Measurements from ENCODE around the gene DCN.

DNA sequence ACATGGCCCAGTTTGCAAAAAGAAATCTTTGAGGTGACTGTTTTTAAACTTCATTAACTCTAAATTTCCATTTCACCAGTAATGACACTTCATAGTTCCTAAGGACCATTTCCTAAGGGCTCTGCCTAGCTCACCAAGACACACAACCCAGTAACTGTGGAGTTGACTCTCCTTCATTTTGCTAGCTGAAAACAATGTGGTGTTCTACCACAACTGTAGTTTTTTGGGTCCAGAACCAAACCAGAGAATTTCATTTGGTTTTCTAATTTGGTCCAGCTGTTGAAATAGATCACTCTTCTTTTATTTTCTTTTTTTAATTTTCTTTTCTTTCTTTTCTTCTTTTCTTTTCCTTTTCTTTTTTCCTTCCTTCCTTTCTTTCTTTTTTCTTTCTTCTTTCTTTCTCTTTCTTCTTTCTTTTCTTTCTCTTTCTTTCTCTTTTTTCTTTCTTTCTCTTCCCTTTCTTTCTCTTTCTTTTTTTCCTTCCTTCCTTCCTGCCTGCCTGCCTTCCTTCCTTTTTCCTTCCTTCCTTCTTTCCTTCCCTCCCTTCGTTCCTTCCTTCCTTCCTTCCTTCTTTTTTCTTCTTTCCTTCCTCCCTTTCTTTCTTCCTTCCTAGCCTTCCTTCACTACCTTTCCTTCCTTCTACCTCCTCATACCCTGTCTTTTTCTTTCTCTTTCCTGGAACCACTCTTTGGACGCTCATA is 52.8 kb downstream of the DCN start:
- TF ChIP-seq CTCF (IDR thresholded peaks at IDR 0.05; ENCODE audit: borderline replicate concordance, extremely low read depth, low read length, poor library complexity, severe bottlenecking): no peak
- no peak for TF ChIP-seq EZH2 (IDR thresholded peaks at IDR 0.05; ENCODE audit: borderline replicate concordance, low read depth, low read length, severe bottlenecking)
